Mucosa of rectum (tissue), 2 donors: Measurements from ENCODE around the gene BCAS3.

Experiments
- H3K27ac ChIP-seq, 2 donors: one replicate each; pipeline ENCODE4 v1.7.0; 2013; ENCODE audit warnings: inconsistent platforms in 2 of 2, low read depth in 2 of 2, low read length in 2 of 2
- H3K27me3 ChIP-seq, 2 donors: one replicate each; pipeline ENCODE4 v1.7.0; 2013; ENCODE audit warnings: low read length in 2 of 2; ENCODE audit not compliant: control insufficient read depth in 2 of 2, insufficient read depth in 2 of 2
- H3K36me3 ChIP-seq, 2 donors: one replicate each; pipeline ENCODE4 v1.7.0; 2013; ENCODE audit warnings: low read length in 2 of 2; ENCODE audit not compliant: control insufficient read depth in 2 of 2, insufficient read depth in 2 of 2
- H3K4me1 ChIP-seq, 2 donors: one replicate each; pipeline ENCODE4 v1.7.0; 2013; ENCODE audit warnings: low read length in 2 of 2, mild to moderate bottlenecking in 1 of 2; ENCODE audit not compliant: control insufficient read depth in 2 of 2, insufficient read depth in 2 of 2
- H3K4me3 ChIP-seq, 2 donors: one replicate each; pipeline ENCODE4 v1.7.0; 2013; ENCODE audit warnings: low read length in 2 of 2
- H3K9ac ChIP-seq, 2 donors: one replicate each; pipeline ENCODE4 v1.7.0; 2013; ENCODE audit warnings: low read length in 2 of 2, low read depth in 1 of 2, mild to moderate bottlenecking in 1 of 2
- H3K9me3 ChIP-seq, 2 donors: one replicate each; pipeline ENCODE4 v1.7.0; 2013; ENCODE audit warnings: low read length in 2 of 2; ENCODE audit not compliant: control insufficient read depth in 2 of 2
- donor health status: healthy.
- donor health status: Normal muscosa, but diverticular disease.

BCAS3 gene

DNA sequence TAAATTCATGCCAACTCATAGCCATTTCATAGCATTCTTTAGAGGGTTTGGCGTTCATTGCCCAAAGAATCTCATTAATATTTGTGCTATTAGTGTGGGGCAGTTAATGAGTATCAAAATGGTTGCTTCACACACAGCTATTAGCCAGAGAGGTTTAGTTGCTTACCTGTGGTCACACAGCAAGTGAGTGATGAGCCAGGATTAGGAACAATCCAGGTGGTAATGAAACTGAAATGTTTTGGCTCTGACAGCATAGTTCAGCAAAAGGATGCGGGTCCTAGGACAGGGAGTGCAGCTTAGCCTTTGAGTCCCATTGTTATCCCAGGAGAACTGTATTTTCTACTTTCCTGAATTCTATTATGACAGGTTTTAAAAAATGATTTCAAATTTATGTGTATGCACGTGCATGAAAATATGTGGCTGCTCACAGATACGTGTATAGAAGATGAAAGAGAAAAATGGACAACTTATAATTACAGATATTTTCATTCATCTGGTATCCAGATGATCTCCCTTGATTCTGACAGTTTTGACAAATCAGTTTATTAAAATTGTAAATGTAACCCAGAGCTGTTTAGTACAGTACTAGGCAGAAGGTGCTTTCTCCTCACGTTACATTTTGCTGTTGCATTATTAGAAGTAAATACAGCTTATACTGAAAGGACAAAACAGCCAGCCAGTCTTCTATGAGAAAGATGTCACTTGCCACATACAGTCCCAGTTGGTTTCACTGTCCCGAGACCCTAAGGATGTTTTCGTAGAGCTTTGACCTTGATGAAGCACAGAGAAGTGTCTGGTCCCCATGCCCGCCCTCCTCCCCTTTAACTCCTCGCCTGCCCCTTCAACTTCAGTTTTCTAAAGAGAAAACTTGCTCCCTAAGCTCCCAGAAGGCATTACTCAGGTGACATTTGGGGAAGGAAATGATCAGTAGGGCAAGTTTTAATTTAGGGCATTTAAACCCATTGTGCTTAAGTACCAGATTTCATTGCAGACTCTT is 622.2 kb downstream of the BCAS3 start:
- Histone ChIP-seq H3K36me3 (no peaks in the 10 kb centered on the region), H3K27ac (no peak overlapping the region), H3K9ac (no peak overlapping the region), H3K27me3 (no peaks in the 10 kb centered on the region), H3K4me1 (peaks cover 0 to 5% of the 10 kb centered on the region in 2 donors), H3K4me3 (no peak overlapping the region), H3K9me3 (no peaks in the 10 kb centered on the region)

DNA sequence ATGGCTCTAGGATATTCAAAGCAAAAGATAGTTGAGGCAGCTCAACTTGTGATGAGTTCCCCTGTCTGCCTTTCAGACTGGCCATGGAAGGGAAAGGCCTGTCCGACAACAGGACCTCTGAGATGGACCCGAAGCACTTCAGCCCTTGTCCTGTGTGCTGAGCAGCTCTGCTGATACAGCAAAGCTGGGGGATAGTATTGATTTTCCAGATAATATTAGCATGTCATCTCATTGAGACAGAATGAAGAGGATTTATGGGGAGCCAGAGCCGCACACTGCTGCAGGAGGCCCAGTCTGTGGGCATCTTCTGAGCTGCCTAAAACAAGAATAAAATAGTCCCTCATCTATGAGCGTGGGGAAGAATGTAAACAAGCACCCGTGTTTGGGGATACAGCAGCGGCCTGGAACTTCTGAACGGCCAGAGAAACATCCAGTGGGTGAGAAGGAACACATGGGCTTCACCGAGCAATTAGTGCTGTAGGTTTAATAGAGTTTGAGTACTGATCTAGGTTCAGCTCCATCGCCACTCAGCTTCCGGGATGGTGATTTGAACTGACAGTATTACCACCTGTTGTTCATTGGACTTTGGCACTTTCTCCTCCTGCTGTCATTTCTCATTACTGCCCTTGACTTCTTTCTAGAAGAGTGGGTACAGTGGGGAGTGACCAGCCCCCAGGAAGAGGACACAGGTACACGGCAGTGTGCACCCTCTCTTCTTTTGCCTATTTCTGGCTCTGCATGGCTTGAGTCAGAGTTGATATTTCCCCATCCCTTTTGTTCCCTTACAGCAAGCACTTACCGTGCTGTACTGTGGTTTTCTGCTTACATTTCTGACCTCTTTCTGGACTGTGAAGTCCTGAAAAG is 625.5 kb downstream of the BCAS3 start:
- peaks cover 0 to 5% of the 10 kb centered on the region in 2 donors for H3K4me1 ChIP-seq
- H3K9me3 ChIP-seq: no peaks in the 10 kb centered on the region
- no peak overlapping the region for H3K4me3 ChIP-seq
- no peaks in the 10 kb centered on the region for H3K36me3 ChIP-seq
- no peak overlapping the region for H3K9ac ChIP-seq
- H3K27ac ChIP-seq: no peak overlapping the region
- H3K27me3 ChIP-seq: no peaks in the 10 kb centered on the region

DNA sequence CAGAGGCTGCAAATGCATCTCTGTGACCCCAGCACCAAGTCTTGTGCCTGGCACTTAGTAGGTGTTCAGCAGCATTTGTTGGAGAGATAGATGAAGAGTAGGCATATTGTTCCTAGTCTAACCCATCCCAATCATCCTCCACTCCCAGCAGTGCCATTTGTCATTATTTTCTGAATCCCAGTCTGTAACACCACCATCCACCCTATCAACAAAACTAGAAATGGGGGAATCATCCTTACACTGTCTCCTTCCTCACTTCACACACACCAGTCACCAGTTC is 626.1 kb downstream of the BCAS3 start:
- H3K36me3 ChIP-seq: no peaks in the 10 kb centered on the region
- peaks cover 0 to 5% of the 10 kb centered on the region in 2 donors for H3K4me1 ChIP-seq
- H3K27me3 ChIP-seq: no peaks in the 10 kb centered on the region
- no peak overlapping the region for H3K4me3 ChIP-seq
- H3K9ac ChIP-seq: no peak overlapping the region
- H3K9me3 ChIP-seq: no peaks in the 10 kb centered on the region
- H3K27ac ChIP-seq: no peak overlapping the region

DNA sequence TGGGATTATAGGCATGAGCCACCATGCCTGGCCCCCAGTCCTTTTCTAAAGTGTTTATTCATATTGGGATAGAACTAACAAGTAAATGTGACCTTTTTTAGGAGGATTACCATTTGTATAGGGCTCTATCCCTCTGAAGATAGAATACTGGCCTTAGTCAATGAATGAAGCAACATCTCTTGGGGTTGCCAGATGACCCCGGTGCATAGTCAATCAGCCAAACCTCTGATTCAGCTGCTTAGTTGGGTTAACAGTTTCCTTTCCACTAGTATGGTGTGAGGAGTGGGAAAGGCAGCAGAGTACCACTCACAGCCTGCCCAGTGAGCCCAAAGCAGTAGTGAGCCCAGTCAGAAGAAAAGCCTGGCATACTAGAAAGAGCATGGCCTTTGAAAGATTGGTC is 627.4 kb downstream of the BCAS3 start:
- H3K4me3 ChIP-seq: no peak overlapping the region
- no peaks in the 10 kb centered on the region for H3K36me3 ChIP-seq
- H3K27me3 ChIP-seq: no peaks in the 10 kb centered on the region
- no peak overlapping the region for H3K9ac ChIP-seq
- H3K4me1 ChIP-seq: peaks cover 0 to 5% of the 10 kb centered on the region in 2 donors
- no peaks in the 10 kb centered on the region for H3K9me3 ChIP-seq
- no peak overlapping the region for H3K27ac ChIP-seq

DNA sequence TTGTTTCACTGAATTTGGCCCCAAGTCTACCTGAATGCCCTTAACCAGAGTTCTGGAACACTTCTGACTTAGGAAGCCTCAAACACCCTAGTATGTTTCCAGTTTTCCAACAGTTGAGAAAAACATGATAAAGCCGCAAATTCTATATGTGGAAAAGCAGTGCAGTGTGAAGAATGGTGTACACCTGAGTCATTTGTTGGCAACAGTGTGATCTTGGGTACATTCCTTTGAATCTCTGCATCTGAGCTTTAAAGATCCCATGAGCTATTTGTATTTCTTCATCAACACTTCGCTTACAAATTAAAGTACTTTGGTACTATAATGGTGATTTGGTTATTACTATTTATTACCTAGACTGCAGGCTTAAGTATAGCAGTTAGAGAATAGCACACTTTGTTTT is 628.4 kb downstream of the BCAS3 start:
- H3K36me3 ChIP-seq: no peaks in the 10 kb centered on the region
- H3K9ac ChIP-seq: no peak overlapping the region
- no peak overlapping the region for H3K4me3 ChIP-seq
- H3K4me1 ChIP-seq: peaks cover 0 to 5% of the 10 kb centered on the region in 2 donors
- H3K9me3 ChIP-seq: no peaks in the 10 kb centered on the region
- no peak overlapping the region for H3K27ac ChIP-seq
- H3K27me3 ChIP-seq: no peaks in the 10 kb centered on the region

DNA sequence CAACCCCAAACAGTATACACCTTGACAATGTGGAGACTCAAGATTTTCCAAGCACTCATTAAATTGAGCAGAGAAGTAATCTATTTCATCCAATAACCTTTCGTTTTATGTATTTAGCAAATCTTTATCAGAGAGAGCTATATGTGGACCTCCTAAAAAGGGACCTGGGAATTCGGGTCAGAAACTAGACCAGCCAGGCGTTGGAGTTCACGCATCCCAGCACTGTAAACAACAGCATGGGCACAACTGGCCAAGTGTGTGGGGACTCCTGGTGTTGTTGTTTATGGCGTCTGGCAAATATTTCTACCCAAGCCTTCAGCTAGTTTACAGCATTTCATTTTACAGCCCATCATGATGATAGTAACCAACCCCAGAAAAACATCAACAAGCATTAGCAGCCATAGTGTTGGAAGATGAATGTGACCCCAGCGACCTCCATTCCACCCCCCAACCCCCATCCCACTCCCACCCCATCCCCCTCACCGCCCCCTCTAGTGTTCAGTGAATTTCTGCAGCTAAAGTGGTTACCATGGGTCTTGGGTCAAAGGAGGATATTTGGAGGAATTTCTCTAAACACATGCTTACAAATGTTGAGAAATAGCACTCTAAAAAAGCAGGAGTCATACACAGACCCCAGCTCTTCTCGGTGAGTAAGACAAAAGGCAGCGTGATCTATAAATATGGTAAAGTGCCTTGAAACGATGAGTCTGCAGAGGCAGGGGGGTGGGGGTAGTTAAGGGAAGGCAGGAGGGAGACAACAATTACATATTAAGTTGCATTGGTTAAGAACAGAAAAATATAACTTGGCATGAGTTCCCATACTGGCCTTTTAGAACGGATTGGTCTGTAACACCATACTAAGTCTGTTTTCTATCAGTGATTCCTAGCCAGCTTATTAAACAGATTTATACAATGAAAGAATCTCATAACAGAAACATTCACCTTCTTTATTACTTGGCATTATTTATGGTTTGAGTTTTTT is 630.5 kb downstream of the BCAS3 start:
- Histone ChIP-seq H3K4me1 (peaks cover 0 to 4% of the 10 kb centered on the region in 2 donors), H3K36me3 (no peaks in the 10 kb centered on the region), H3K27ac (peak overlapping the region; percentile 25 to 48)

GRCh38 chr17:61309362-61310256 is 632.0 kb downstream of the BCAS3 start:
- Histone ChIP-seq H3K9ac (no peak overlapping the region), H3K36me3 (no peaks in the 10 kb centered on the region), H3K4me3 (no peak overlapping the region), H3K27ac (peak overlapping the region; percentile 25 to 48), H3K27me3 (no peaks in the 10 kb centered on the region), H3K9me3 (no peaks in the 10 kb centered on the region), H3K4me1 (peaks cover 0 to 4% of the 10 kb centered on the region in 2 donors)

More for the DNA sequence above, 630.5 kb downstream of the BCAS3 start:
- H3K4me3 ChIP-seq: no peak overlapping the region
- H3K27me3 ChIP-seq: no peaks in the 10 kb centered on the region
- H3K9ac ChIP-seq: no peak overlapping the region
- H3K9me3 ChIP-seq: no peaks in the 10 kb centered on the region

GRCh38 chr17:61310590-61310989 is 632.9 kb downstream of the BCAS3 start:
- H3K9ac ChIP-seq: no peak overlapping the region

More at GRCh38 chr17:61310590-61310989, 632.9 kb downstream of the BCAS3 start:
- Histone ChIP-seq H3K4me1 (peaks cover 0 to 4% of the 10 kb centered on the region in 2 donors), H3K27ac (no peak overlapping the region), H3K27me3 (no peaks in the 10 kb centered on the region), H3K4me3 (no peak overlapping the region), H3K36me3 (no peaks in the 10 kb centered on the region), H3K9me3 (no peaks in the 10 kb centered on the region)
